ENCODE results near the gene FAM240A. TPM values are rescaled to one million over a fixed set of nuclear protein-coding genes. Genes with fewer than 3 reads are reported as not detected.

The FAM240A gene
- total RNA-seq, 4 donors from 2014 or later, result not detected

- in situ Hi-C loops (cut with MboI; ENCODE audit: low pct_ligation_motif_present in 1 of 4, low pct_unique_long_range_greater_than_20kb in 1 of 4, low sequenced_read_pairs in 3 of 4) (no loop called here), intact Hi-C loops (cut with DNase I; ENCODE audit: low total_unique reads) (loop anchor here (1.0 kb wide), 1 partner anchor 47 kb away; no protein-coding TSS in a partner anchor)
- DNase-seq, result no peak
- H3K9me3 ChIP-seq, result peaks cover 0 to 3% of the 10 kb centered on the region in 2 donors
- no peaks in the 10 kb centered on the region for H3K36me3 ChIP-seq
- H3K27ac ChIP-seq, result no peak overlapping the region
- H3K4me3 ChIP-seq, result no peak overlapping the region
- no peaks in the 10 kb centered on the region for H3K27me3 ChIP-seq
- H3K4me1 ChIP-seq, result no peaks in the 10 kb centered on the region
- TF ChIP-seq EP300 (IDR thresholded peaks at IDR 0.05; ENCODE audit: low read depth), result no peak
- TF ChIP-seq POLR2AphosphoS5 (IDR thresholded peaks at IDR 0.05), result no peak
- TF ChIP-seq POLR2A (IDR thresholded peaks at IDR 0.05), result no peak
- no peak for TF ChIP-seq CTCF (IDR thresholded peaks at IDR 0.05)
- WGBS, 2 donors (ENCODE audit: low coverage in 1 of 2), result 86 to 94% methylated on average over 4 to 9 of the region's 9 CpGs
Observed at GRCh38 chr3:46656778-46657556, 44.6 kb downstream of the FAM240A start.

GRCh38 chr3:46659285-46659684, 47.0 kb downstream of the FAM240A start:
- TF ChIP-seq CTCF (IDR thresholded peaks at IDR 0.05) (no peak), POLR2A (IDR thresholded peaks at IDR 0.05) (no peak), EP300 (IDR thresholded peaks at IDR 0.05; ENCODE audit: low read depth) (no peak), POLR2AphosphoS5 (IDR thresholded peaks at IDR 0.05) (no peak)

GRCh38 chr3:46660003-46660402, 47.7 kb downstream of the FAM240A start:
- TF ChIP-seq EP300 (IDR thresholded peaks at IDR 0.05; ENCODE audit: low read depth), result no peak
- no peak for TF ChIP-seq POLR2A (IDR thresholded peaks at IDR 0.05)
- TF ChIP-seq CTCF (IDR thresholded peaks at IDR 0.05), result no peak
- TF ChIP-seq POLR2AphosphoS5 (IDR thresholded peaks at IDR 0.05), result no peak
- no peak overlapping the region for H3K4me3 ChIP-seq
- H3K27ac ChIP-seq, result no peak overlapping the region
- H3K9me3 ChIP-seq, result no peaks in the 10 kb centered on the region
- no peak for DNase-seq
- H3K36me3 ChIP-seq, result no peaks in the 10 kb centered on the region
- 91% methylated on average over 6 of the region's 6 CpGs; no CpG with 5 or more reads in 1 of the 2 donors for WGBS, 2 donors (ENCODE audit: low coverage in 1 of 2)
- in situ Hi-C loops (cut with MboI; ENCODE audit: low pct_ligation_motif_present in 1 of 4, low pct_unique_long_range_greater_than_20kb in 1 of 4, low sequenced_read_pairs in 3 of 4), result no loop called here
- H3K27me3 ChIP-seq, result no peaks in the 10 kb centered on the region
- peaks cover 0 to 9% (median 2%) of the 10 kb centered on the region in 4 donors for H3K4me1 ChIP-seq
- intact Hi-C loops (cut with DNase I; ENCODE audit: low total_unique reads), result no loop called here

More at GRCh38 chr3:46659285-46659684, 47.0 kb downstream of the FAM240A start:
- intact Hi-C loops (cut with DNase I; ENCODE audit: low total_unique reads) (no loop called here), in situ Hi-C loops (cut with MboI; ENCODE audit: low pct_ligation_motif_present in 1 of 4, low pct_unique_long_range_greater_than_20kb in 1 of 4, low sequenced_read_pairs in 3 of 4) (no loop called here)
- 83% methylated on average over 8 of the region's 8 CpGs; no CpG with 5 or more reads in 1 of the 2 donors for WGBS, 2 donors (ENCODE audit: low coverage in 1 of 2)
- Histone ChIP-seq H3K36me3 (no peaks in the 10 kb centered on the region), H3K27me3 (no peaks in the 10 kb centered on the region), H3K9me3 (no peaks in the 10 kb centered on the region), H3K27ac (no peak overlapping the region), H3K4me1 (peaks cover 0 to 9% (median 2%) of the 10 kb centered on the region in 4 donors), H3K4me3 (no peak overlapping the region)
- DNase-seq, result no peak

GRCh38 chr3:46660543-46661523, 48.5 kb downstream of the FAM240A start:
- 66% methylated on average over 9 of the region's 9 CpGs; no CpG with 5 or more reads in 1 of the 2 donors for WGBS, 2 donors (ENCODE audit: low coverage in 1 of 2)
- intact Hi-C loops (cut with DNase I; ENCODE audit: low total_unique reads) (no loop called here), in situ Hi-C loops (cut with MboI; ENCODE audit: low pct_ligation_motif_present in 1 of 4, low pct_unique_long_range_greater_than_20kb in 1 of 4, low sequenced_read_pairs in 3 of 4) (no loop called here)
- H3K4me1 ChIP-seq, result peaks cover 0 to 9% (median 2%) of the 10 kb centered on the region in 4 donors
- no peaks in the 10 kb centered on the region for H3K27me3 ChIP-seq
- no peak for TF ChIP-seq POLR2AphosphoS5 (IDR thresholded peaks at IDR 0.05)
- TF ChIP-seq EP300 (IDR thresholded peaks at IDR 0.05; ENCODE audit: low read depth), result no peak
- no peak for TF ChIP-seq CTCF (IDR thresholded peaks at IDR 0.05)
- TF ChIP-seq POLR2A (IDR thresholded peaks at IDR 0.05), result no peak
- DNase-seq, result no peak
- no peak overlapping the region for H3K4me3 ChIP-seq
- no peaks in the 10 kb centered on the region for H3K36me3 ChIP-seq
- no peaks in the 10 kb centered on the region for H3K9me3 ChIP-seq
- H3K27ac ChIP-seq, result no peak overlapping the region

Data from transverse colon (tissue), 4 donors.